GM12878 (cell line): ENCODE data around the gene FFAR2. TPM values are rescaled to one million over a fixed set of nuclear protein-coding genes. Genes with fewer than 3 reads are reported as not detected.
"Not testable (repeated sequence)": the region's sequence is repeated elsewhere in the genome, so short reads cannot be mapped to it uniquely, and the experiment has no call there.

Experiments
- ATAC-seq: fragments of 200-7000 bp; cut with Tn5 transposase; 3 replicates; pipeline ENCODE4 v1.9.1; 2020; ENCODE audit warnings: mild to moderate bottlenecking, moderate library complexity
- BruUV-seq: library from RNA; stranded (reverse); fragments of 400-500 nt; replicated peaks from 2 replicates; lab custom pipeline; 2021; lab: Mats Ljungman, UMichigan
- CTCF ChIA-PET: fragments of 300-600 bp; sonication (Branson Sonifier 250); formaldehyde crosslinking; extraction: SDS; loops from one replicate; lab custom pipeline; 2021; ENCODE audit warnings: inconsistent platforms; lab: Yijun Ruan, JAX
- POLR2A ChIA-PET: fragments of 350-600 bp; formaldehyde crosslinking; extraction: SDS; loops from one replicate; lab custom pipeline; 2021; ENCODE audit warnings: inconsistent platforms; lab: Charles Lee
- RAD21 ChIA-PET: fragments of 300-600 bp; sonication (Branson Sonifier 250); formaldehyde crosslinking; loops from one replicate; lab custom pipeline; 2023; ENCODE audit warnings: antibody characterized with exemption; ENCODE audit not compliant: unreplicated experiment; lab: Charles Lee
- SMC1A ChIA-PET: fragments of 300-600 bp; sonication (Branson Sonifier 250); formaldehyde crosslinking; loops from one replicate; lab custom pipeline; 2023; ENCODE audit not compliant: unreplicated experiment, uncharacterized antibody; lab: Charles Lee
- DNase-seq: peaks from one replicate; pipeline ENCODE4 v3.0.0-alpha.2; 2011; ENCODE audit warnings: low read depth, low spot score
- FAIRE-seq: peaks from 3 replicates; lab custom pipeline; 2011; peaks lifted over from hg19 to GRCh38; lab: Jason Lieb, UNC
- H2AFZ ChIP-seq: 2 replicates; pipeline ENCODE4 v1.6.0; 2011; ENCODE audit warnings: low read depth, low read length, control low read depth; ENCODE audit not compliant: control insufficient read depth
- H3K27ac ChIP-seq: 2 replicates; pipeline ENCODE4 v1.5.1; 2011; ENCODE audit warnings: control low read depth; ENCODE audit not compliant: control insufficient read depth, insufficient read depth
- H3K27me3 ChIP-seq, 2 experiments: replicated peaks in 1 of 2; 2 replicates each; pipeline versions ENCODE4 v1.6.0 to v1.6.1; 2011; ENCODE audit warnings: low read length in 1 of 2; ENCODE audit not compliant: control insufficient read depth in 2 of 2, insufficient read depth in 2 of 2
- H3K36me3 ChIP-seq, 2 experiments: 2 replicates each; pipeline ENCODE4 v1.5.1; 2011; ENCODE audit warnings: low read length in 1 of 2; ENCODE audit not compliant: control insufficient read depth in 2 of 2, insufficient read depth in 2 of 2
- H3K4me1 ChIP-seq: 2 replicates; pipeline ENCODE4 v1.6.1; 2011; ENCODE audit warnings: mild to moderate bottlenecking, low read length, moderate library complexity, mixed read lengths; ENCODE audit not compliant: control insufficient read depth, insufficient read depth
- H3K4me2 ChIP-seq: 2 replicates; pipeline ENCODE4 v1.6.0; 2011; ENCODE audit warnings: control low read depth; ENCODE audit not compliant: control insufficient read depth, insufficient read depth
- H3K4me3 ChIP-seq: fragments of 200-600 bp; sonication (generic); 2 replicates; pipeline ENCODE4 v1.5.1; 2016
- H3K79me2 ChIP-seq: 2 replicates; pipeline ENCODE4 v1.6.0; 2011; ENCODE audit warnings: low read length; ENCODE audit not compliant: control insufficient read depth, insufficient read depth
- H3K9ac ChIP-seq: 2 replicates; pipeline ENCODE4 v1.8.0; 2011; ENCODE audit warnings: low read length, control low read depth, mixed read lengths; ENCODE audit not compliant: control insufficient read depth, insufficient read depth
- H3K9me3 ChIP-seq: replicated peaks from 3 replicates; pipeline ENCODE4 v1.5.1; 2011; ENCODE audit warnings: mild to moderate bottlenecking, low read length; ENCODE audit not compliant: control insufficient read depth, insufficient read depth
- H4K20me1 ChIP-seq: 2 replicates; pipeline ENCODE4 v1.6.0; 2011; ENCODE audit not compliant: control insufficient read depth, insufficient read depth
- MEF2B ChIP-seq: fragments of 450-650 bp; IDR thresholded peaks from 2 replicates; pipeline ENCODE4 v1.6.1; 2018; ENCODE audit warnings: mild to moderate bottlenecking, moderate library complexity; ENCODE audit not compliant: partially characterized antibody, poor library complexity, severe bottlenecking
- RB1 ChIP-seq: fragments of 450-650 bp; formaldehyde crosslinking; IDR thresholded peaks from 2 replicates; pipeline ENCODE4 v1.6.1; 2017; ENCODE audit warnings: mild to moderate bottlenecking, borderline replicate concordance
- SMARCA5 ChIP-seq: fragments of 450-650 bp; IDR thresholded peaks from 2 replicates; pipeline ENCODE4 v1.6.1; 2017; ENCODE audit warnings: mild to moderate bottlenecking
- WGBS: methylation state at CpG from one replicate; pipeline ENCODE4 v1.1.6; 2016; ENCODE audit warnings: low lambda C conversion rate; ENCODE audit not compliant: insufficient replicate concordance, insufficient coverage; ENCODE audit errors: missing lambda C conversion rate; 5-methylcytosine and 5-hydroxymethylcytosine counted together
- in situ Hi-C: fragments of 300-500 bp; cut with MboI; formaldehyde crosslinking; loops from 9 replicates; pipeline ENCODE4 v1.14.3; 2018; ENCODE audit warnings: mixed read lengths
- intact Hi-C: fragments of 100-400 bp; cut with micrococcal nuclease; formaldehyde crosslinking; loops from one replicate; pipeline ENCODE4 v1.14.2; 2022; ENCODE audit not compliant: unreplicated experiment
- polyA plus RNA-seq, 11 experiments: library from polyadenylated mRNA; depleted of rRNA in 4 of 11; unstranded in 6 of 11; stranded (reverse) in 5 of 11; fragments of >200 nt; fragmentation: Nextera tagmentation in 4 of 11; fragmentation: Illumina TruSeq in 1 of 11; extraction: Ambion mirVana in 4 of 11; extraction: Trizol in 1 of 11; gene quantifications; 1 replicate in 1 of 11; 2 replicates in 10 of 11; pipeline versions ENCODE4 v1.2.1 to v1.2.3, GENCODE V29; 2011 to 2016; ENCODE audit warnings: inconsistent platforms in 2 of 11, missing spikeins in 2 of 11, low read depth in 1 of 11
- total RNA-seq, 4 experiments: library from RNA; depleted of rRNA in 3 of 4; stranded (reverse); fragments of >200 nt in 3 of 4; fragmentation: Illumina TruSeq in 1 of 4; extraction: Trizol in 1 of 4; gene quantifications; 2 replicates each; pipeline versions ENCODE4 v1.2.1 to v1.2.3, GENCODE V29; 2013 to 2021
- TF ChIP-seq, protein P1 (sequence below): fragments of 450-650 bp; IDR thresholded peaks from 2 replicates; pipeline ENCODE4 v1.6.1; 2016; ENCODE audit warnings: mild to moderate bottlenecking

The FFAR2 gene
- total and polyA plus RNA-seq, 10 of the 15 experiments (the other 5 are each of a cell fraction or from before 2014, with no cell fraction given) = 0.05 to 4.0 (median 2.1) TPM

DNA sequence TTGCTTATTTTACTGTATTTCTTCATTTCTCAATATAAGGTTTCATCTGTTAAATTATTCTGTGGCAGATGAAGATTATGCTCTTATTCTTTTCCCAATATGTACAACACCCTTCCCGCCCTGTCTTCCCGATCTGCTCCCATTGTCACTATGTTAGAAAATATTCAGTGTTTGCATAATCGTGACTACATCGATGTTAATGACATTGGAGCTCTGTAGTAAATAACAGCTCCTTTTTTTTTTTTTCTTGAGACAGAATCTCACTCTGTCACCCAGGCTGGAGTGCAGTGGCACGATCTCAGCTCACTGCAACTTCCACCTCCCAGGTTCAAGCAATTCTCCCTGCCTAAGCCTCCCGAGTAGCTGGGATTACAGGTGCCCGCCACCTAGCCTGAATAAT lies 14.9 kb downstream of the FFAR2 start:
- ATAC-seq, DNase-seq, H3K79me2 ChIP-seq, BruUV-seq, H3K27me3 ChIP-seq, H3K9ac ChIP-seq, in situ Hi-C loops, H3K36me3 ChIP-seq, FAIRE-seq, H4K20me1 ChIP-seq, H3K4me3 ChIP-seq, H2AFZ ChIP-seq, H3K9me3 ChIP-seq: not testable (repeated sequence)
- ChIA-PET RAD21 (interaction anchor here (0.7 to 8.3 kb wide), 22 partner anchors 8 to 143 kb away, joined by 3 to 110 read pairs (median 8); partner anchors contain the start of genes FFAR1, FFAR2 and FFAR3), CTCF (interaction anchor here (0.9 to 8.5 kb wide), 20 partner anchors 9 to 150 kb away, joined by 3 to 86 read pairs (median 5); partner anchors contain the start of genes FFAR1 and FFAR3), SMC1A (interaction anchor here (0.6 to 17.4 kb wide), 26 partner anchors 12 to 189 kb away, joined by 3 to 237 read pairs (median 7); partner anchors contain the start of genes CD22, FFAR1, FFAR2 and FFAR3), POLR2A (interaction anchor here (0.7 to 4.4 kb wide), 14 partner anchors 11 to 248 kb away, joined by 3 to 37 read pairs (median 10); partner anchors contain the start of genes FFAR1 and FFAR2)
- peak overlapping the region; percentile 53; the same call in 1 of the 2 replicates for H3K27ac ChIP-seq
- TF ChIP-seq, protein P1, sequence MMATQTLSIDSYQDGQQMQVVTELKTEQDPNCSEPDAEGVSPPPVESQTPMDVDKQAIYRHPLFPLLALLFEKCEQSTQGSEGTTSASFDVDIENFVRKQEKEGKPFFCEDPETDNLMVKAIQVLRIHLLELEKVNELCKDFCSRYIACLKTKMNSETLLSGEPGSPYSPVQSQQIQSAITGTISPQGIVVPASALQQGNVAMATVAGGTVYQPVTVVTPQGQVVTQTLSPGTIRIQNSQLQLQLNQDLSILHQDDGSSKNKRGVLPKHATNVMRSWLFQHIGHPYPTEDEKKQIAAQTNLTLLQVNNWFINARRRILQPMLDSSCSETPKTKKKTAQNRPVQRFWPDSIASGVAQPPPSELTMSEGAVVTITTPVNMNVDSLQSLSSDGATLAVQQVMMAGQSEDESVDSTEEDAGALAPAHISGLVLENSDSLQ = 0 out of 2 replicates have a peak, but pooled peaks have one; percentile 3
- TF ChIP-seq RB1 = 0 out of 2 replicates have a peak, but pooled peaks have one; percentile 19
- peak; percentile 27; the same call in 1 of the 2 replicates for TF ChIP-seq SMARCA5
- TF ChIP-seq MEF2B = peak; percentile 12
- intact Hi-C loops = loop anchor here (1.0 kb wide), 1 partner anchor 12 kb away; no protein-coding TSS in a partner anchor
- peaks cover 52% of the 10 kb centered on the region for H3K4me1 ChIP-seq
- peak overlapping the region; percentile 39 for H3K4me2 ChIP-seq
- 24% methylated on average over 7 of the region's 7 CpGs for WGBS
